Activated CD4-positive, alpha-beta T cell treated with anti-CD3 and anti-CD28 coated beads, Interleukin-2, amount 10 ng/mL, durations not matched to agents 7 days and 5 days (primary cell): ENCODE measurements around the gene AP1S3. TPM values are rescaled to one million over a fixed set of nuclear protein-coding genes. Genes with fewer than 3 reads are reported as not detected.

ENCODE experiments used
- CTCF ChIA-PET: fragments of 350-600 bp; sonication (Branson Sonifier 250); formaldehyde crosslinking; loops from one replicate; lab custom pipeline; 2021; ENCODE audit warnings: antibody characterized with exemption; lab: Charles Lee
- POLR2A ChIA-PET: fragments of 350-600 bp; sonication (Branson Sonifier 250); formaldehyde crosslinking; loops from one replicate; lab custom pipeline; 2021; ENCODE audit warnings: antibody characterized with exemption; lab: Charles Lee
- DNase-seq: peaks from one replicate; pipeline ENCODE4 v3.0.0-alpha.2; 2020
- H3K27ac Mint-ChIP-seq: one replicate; pipeline ENCODE4 v1.8.0; 2021; ENCODE audit warnings: mild to moderate bottlenecking, moderate library complexity, mixed read lengths
- H3K27me3 Mint-ChIP-seq: one replicate; pipeline ENCODE4 v1.8.0; 2021; ENCODE audit warnings: mixed read lengths
- H3K36me3 Mint-ChIP-seq: one replicate; pipeline ENCODE4 v1.8.0; 2021; ENCODE audit warnings: low read depth, mixed read lengths
- H3K4me1 Mint-ChIP-seq: one replicate; pipeline ENCODE4 v1.8.0; 2021; ENCODE audit warnings: mixed read lengths
- H3K4me3 Mint-ChIP-seq: one replicate; pipeline ENCODE4 v1.8.0; 2021; ENCODE audit warnings: mild to moderate bottlenecking, moderate library complexity, mixed read lengths
- H3K9me3 Mint-ChIP-seq: one replicate; pipeline ENCODE4 v1.8.0; 2021; ENCODE audit warnings: mixed read lengths
- total RNA-seq, 2 experiments: library from RNA; stranded (reverse); gene quantifications; one replicate each; pipeline ENCODE4 v1.2.3, GENCODE V29; 2021

Gene AP1S3
- total RNA-seq, 2 experiments from 2014 or later = 6.5 to 7.5 TPM

DNA sequence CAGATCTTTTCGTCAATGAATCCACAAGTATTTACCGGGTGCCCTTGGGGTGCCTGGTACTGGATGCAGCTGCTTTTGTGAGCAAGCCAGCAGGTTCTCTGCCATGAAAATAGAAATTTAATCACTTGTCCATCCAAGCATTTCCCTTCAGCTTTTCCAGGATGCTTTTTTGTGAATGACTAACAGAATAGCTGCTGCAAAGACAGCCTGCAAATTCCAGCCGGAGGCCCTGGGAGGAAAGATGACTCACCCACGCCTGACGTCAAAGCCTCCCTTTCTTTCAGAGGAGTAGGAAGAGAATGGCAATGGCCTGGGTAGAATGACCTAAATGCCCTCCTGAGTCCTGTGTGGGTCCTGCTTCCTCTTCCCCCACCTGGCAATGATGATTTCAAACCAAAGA is 111.9 kb downstream of the AP1S3 start:
- Mint-ChIP-seq H3K9me3 (no peaks in the 10 kb centered on the region), H3K4me1 (no peaks in the 10 kb centered on the region), H3K27ac (no peak overlapping the region), H3K4me3 (no peak overlapping the region), H3K36me3 (no peaks in the 10 kb centered on the region), H3K27me3 (peaks cover 4% of the 10 kb centered on the region)
- DNase-seq = no peak
- CTCF ChIA-PET = no interaction called here
- POLR2A ChIA-PET = no interaction called here

DNA sequence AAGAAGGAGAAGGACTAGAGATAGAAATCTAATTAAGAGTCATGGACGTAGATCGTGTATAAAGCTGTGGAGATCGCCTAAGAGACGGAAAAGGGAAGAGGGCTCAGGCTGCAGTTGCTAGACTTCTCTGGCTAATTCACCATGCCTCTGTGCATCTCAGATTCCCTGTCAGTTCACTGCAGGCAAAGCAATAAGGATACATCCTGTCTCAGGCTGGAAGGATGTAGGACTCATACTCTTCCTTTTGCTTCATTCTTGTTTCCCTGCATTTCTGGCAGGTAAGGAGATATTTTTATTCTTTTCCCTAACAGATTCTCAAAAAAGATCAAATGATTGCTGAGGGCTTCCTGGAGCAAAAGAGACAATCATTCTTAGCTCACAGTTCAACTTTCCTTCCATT is 112.5 kb downstream of the AP1S3 start:
- DNase-seq = no peak
- no peaks in the 10 kb centered on the region for H3K9me3 Mint-ChIP-seq
- H3K4me3 Mint-ChIP-seq = no peak overlapping the region
- POLR2A ChIA-PET = no interaction called here
- H3K27me3 Mint-ChIP-seq = peaks cover 4% of the 10 kb centered on the region
- no peak overlapping the region for H3K27ac Mint-ChIP-seq
- H3K4me1 Mint-ChIP-seq = no peaks in the 10 kb centered on the region
- no peaks in the 10 kb centered on the region for H3K36me3 Mint-ChIP-seq
- CTCF ChIA-PET = no interaction called here

DNA sequence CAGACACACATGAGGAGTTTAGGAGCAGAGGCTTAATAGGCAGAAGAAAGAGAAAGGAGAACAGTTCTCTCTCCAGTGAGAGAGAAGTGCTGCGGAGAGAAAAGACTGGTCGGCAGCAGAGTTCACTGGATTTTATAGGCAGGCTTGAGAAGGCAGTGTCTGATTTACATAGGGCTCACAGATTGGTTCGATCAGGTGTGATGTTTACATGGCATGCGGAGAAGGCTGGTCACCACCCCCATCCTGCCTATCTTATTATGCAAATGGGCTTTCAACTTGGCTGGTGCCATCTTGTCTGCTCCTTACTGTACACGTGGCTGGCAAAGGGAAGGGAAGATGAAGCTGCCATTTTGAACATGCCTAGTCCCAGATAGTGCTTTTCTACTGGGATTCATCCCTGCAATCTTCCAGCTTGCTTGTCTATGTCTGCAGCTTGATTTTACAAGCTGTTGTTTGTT is 113.4 kb downstream of the AP1S3 start:
- H3K36me3 Mint-ChIP-seq = no peaks in the 10 kb centered on the region
- H3K27ac Mint-ChIP-seq = no peak overlapping the region
- no peak overlapping the region for H3K4me3 Mint-ChIP-seq
- CTCF ChIA-PET = no interaction called here
- H3K9me3 Mint-ChIP-seq = peaks cover 3% of the 10 kb centered on the region
- peaks cover 8% of the 10 kb centered on the region for H3K27me3 Mint-ChIP-seq
- no peaks in the 10 kb centered on the region for H3K4me1 Mint-ChIP-seq
- no peak for DNase-seq
- POLR2A ChIA-PET = no interaction called here

DNA sequence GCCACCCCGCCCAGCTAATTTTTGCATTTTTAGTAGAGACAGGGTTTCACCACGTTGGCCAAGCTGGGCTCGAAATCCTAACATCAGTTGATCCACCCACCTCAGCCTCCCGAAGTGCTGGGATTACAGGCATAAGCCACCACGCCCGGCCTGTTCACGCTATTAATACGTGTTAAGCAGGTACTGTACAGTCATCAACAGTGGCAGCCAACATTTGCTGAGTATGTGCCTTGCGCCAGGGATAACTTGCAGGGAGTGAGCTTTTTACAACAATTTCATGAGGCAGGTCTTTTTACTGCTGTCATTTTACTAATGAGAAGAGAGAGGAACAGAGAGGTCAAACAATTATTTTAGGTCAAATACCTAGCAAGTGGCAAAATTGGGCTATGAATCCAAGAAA is 115.2 kb downstream of the AP1S3 start:
- no peak for DNase-seq
- Mint-ChIP-seq H3K27me3 (peaks cover 8% of the 10 kb centered on the region), H3K4me1 (no peaks in the 10 kb centered on the region), H3K36me3 (no peaks in the 10 kb centered on the region), H3K9me3 (peaks cover 3% of the 10 kb centered on the region), H3K27ac (no peak overlapping the region), H3K4me3 (no peak overlapping the region)
- CTCF ChIA-PET = interaction anchor here (0.9 kb wide), 1 partner anchor 39 kb away, joined by 3 read pairs; no protein-coding TSS in a partner anchor
- POLR2A ChIA-PET = interaction anchor here (0.7 kb wide), 1 partner anchor 39 kb away, joined by 3 read pairs; no protein-coding TSS in a partner anchor

DNA sequence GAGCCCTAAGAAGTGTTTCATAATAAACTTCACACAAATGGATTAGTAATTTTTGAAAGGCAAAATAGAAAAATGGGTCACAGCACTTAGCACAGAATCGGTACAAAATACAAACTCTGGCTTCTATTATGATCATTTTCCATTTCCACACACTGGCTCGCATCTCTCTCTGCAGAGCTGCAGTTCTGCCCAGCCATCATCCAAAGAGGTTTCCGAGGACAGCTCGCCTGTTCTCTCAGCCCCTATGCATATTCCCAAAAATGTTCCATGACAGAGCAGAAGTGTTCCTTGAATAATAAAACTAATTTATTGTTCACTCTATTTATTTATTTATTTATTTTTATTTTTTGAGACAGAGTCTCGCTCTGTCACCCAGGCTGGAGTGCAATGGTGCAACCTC is 115.6 kb downstream of the AP1S3 start:
- CTCF ChIA-PET = interaction anchor here (0.7 kb wide), 1 partner anchor 684 kb away, joined by 3 read pairs; no protein-coding TSS in a partner anchor
- no peaks in the 10 kb centered on the region for H3K36me3 Mint-ChIP-seq
- H3K9me3 Mint-ChIP-seq = peaks cover 6% of the 10 kb centered on the region
- no peak overlapping the region for H3K4me3 Mint-ChIP-seq
- H3K27ac Mint-ChIP-seq = no peak overlapping the region
- no peak for DNase-seq
- no peaks in the 10 kb centered on the region for H3K4me1 Mint-ChIP-seq
- H3K27me3 Mint-ChIP-seq = peaks cover 8% of the 10 kb centered on the region
- POLR2A ChIA-PET = no interaction called here

DNA sequence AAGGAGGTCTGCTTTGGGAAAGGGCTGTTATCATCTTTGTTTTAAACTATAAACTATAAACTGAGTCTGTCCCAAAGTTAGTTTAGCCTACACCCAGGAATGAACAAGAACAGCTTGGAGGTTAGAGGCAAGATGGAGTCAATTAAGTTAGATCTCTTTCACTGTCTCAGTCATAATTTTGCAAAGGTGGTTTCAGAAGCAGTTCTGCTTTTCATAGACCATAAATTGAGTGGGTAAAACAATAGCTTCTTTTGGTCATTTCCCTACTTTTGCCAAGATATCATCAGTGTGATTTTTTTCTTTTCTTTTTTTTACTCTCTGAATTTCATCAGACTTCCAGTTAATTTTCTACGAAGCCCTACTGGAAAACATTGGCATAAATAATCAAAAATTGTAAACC is 117.0 kb downstream of the AP1S3 start:
- Mint-ChIP-seq H3K36me3 (no peaks in the 10 kb centered on the region), H3K4me1 (no peaks in the 10 kb centered on the region), H3K4me3 (no peak overlapping the region), H3K9me3 (peaks cover 6% of the 10 kb centered on the region), H3K27me3 (peaks cover 8% of the 10 kb centered on the region), H3K27ac (no peak overlapping the region)
- DNase-seq = no peak
- POLR2A ChIA-PET = no interaction called here
- CTCF ChIA-PET = no interaction called here

DNA sequence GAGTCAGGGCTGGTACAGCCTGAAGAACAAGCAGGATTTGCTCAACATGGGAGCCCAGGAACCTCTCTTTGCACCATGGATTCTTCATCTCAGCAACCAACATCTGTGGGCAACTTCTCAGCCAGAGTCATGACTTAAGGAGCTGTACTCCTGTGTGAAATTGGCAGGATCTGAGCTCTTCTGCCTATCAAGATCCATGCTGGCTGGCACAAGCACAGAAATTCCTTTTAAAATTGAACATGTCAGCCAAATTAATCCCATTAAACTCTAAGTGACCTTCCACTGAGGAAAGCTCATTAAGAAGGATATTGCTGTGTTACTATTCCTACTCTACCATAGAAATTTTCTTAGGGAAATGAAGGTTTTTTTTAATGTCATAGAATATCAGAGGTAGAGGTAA is 124.7 kb downstream of the AP1S3 start:
- Mint-ChIP-seq H3K4me1 (no peaks in the 10 kb centered on the region), H3K36me3 (no peaks in the 10 kb centered on the region), H3K27ac (no peak overlapping the region), H3K9me3 (peaks cover 3% of the 10 kb centered on the region), H3K4me3 (no peak overlapping the region), H3K27me3 (peaks cover 10% of the 10 kb centered on the region)
- ChIA-PET POLR2A (interaction anchor here (0.6 kb wide), 1 partner anchor 25 kb away, joined by 5 read pairs; no protein-coding TSS in a partner anchor), CTCF (no interaction called here)
- DNase-seq = no peak

DNA sequence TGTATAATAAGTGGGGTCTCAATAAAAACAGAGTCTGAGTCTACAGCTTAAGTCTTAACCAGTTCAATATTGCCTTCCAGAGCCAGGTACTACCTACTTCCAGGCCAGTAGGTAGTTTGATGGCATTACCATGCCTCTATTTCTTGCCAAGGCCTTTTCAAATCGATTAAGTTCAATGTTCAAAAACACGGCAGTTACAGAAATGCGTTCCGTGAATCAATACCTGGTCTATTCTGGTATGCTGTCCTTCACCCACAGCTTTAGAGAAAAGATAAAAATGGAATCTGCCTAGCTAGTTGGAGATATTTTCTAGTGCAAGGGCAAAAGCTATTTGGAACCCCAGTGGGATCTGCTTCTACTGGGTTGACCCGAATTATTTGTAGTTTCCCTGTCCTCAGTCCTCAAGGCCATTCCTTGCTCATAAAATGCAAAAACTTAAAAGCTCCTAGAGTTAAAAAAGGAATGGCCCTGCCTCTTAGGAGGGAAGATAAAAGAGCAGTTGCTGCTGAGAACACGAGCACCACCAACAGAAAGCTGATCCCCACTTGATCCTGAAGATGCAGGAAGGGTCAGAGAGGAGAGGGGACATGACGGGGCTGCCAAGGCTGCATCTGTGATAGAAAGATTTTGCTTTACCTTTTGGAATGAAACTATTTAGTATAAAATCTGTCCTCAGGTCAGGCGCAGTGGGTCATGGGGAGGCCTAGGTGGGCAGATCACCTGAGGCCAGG is 125.6 kb downstream of the AP1S3 start:
- Mint-ChIP-seq H3K9me3 (no peaks in the 10 kb centered on the region), H3K4me3 (no peak overlapping the region), H3K4me1 (no peaks in the 10 kb centered on the region), H3K27ac (no peak overlapping the region), H3K36me3 (no peaks in the 10 kb centered on the region), H3K27me3 (peaks cover 10% of the 10 kb centered on the region)
- no peak for DNase-seq
- POLR2A ChIA-PET = interaction anchor here (0.6 kb wide), 1 partner anchor 24 kb away, joined by 5 read pairs; no protein-coding TSS in a partner anchor
- CTCF ChIA-PET = interaction anchor here (0.6 to 0.7 kb wide), 3 partner anchors 13 to 140 kb away, joined by 3 read pairs; no protein-coding TSS in a partner anchor

Other genes starting within 250 kb of the AP1S3 start
- under 1 TPM; 0.08 to 0.10 TPM for gene SCG2, start 235.2 kb downstream of the AP1S3 start, total RNA-seq
- gene WDFY1, start 107.8 kb upstream of the AP1S3 start, total RNA-seq = 10 to 100 TPM; 79.2 to 82.5 TPM
- 10 to 100 TPM; 29.6 to 32.1 TPM for gene MRPL44, start 119.9 kb upstream of the AP1S3 start, total RNA-seq
- 1 to 10 TPM; 4.4 to 4.8 TPM for gene SERPINE2, start 201.7 kb upstream of the AP1S3 start, total RNA-seq